Stimulated activated CD4-positive, alpha-beta T cell treated with anti-CD3 and anti-CD28 coated beads, TNF-alpha, amount 100 ng/mL, for 24 hours (primary cell): ENCODE measurements around the gene RNF10.
A peak's percentile ranks its signal among the peaks of the same experiment; 100 is the strongest.
"Not testable (repeated sequence)": the region's sequence is repeated elsewhere in the genome, so short reads cannot be mapped to it uniquely, and the experiment has no call there.

Experiments used
- DNase-seq, 3 experiments: peaks; one replicate each; pipeline ENCODE4 v3.0.0-alpha.2; 2020; ENCODE audit warnings: low read depth in 3 of 3

Gene RNF10

DNA sequence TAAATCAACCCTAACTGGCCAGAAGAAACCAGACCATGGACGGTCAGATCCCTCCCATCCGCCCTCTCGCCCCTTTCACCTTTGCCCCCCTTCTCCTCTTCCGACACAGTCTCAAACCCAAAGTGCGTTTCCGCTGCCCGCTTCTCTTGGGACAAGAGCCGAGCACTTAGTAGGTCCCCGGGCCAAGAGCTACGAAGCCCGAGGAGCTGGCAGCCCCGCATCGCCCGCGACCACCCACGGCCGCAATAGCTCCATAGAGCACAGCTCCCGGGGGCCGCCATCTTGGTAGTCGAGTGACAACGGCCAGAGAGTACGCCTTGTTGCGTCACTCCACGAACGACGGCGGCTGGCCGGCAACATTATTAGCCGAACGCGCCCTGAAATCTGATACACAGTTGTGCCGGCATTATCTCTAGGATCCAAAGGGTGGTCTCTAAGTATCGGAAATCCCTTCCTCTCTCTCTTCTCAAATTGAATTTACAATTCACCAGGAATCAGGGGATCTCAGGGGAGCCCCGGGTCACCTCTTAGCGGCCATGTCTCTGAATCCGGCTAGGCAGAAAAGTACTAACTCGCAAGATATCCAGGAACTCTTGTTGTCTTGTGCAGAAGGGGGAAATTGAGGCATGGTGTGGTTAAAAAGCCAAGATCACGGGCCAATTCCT is 5.2 kb upstream of the RNF10 start, which contains the start of gene COQ5:
Gene COQ5, minus strand, starts transcription at position 298 of the 665 bp plus-strand sequence. Its CDS starts 17 bp downstream, at position 281.
- peak; percentile 73 to 80 (median 75) for DNase-seq

DNA sequence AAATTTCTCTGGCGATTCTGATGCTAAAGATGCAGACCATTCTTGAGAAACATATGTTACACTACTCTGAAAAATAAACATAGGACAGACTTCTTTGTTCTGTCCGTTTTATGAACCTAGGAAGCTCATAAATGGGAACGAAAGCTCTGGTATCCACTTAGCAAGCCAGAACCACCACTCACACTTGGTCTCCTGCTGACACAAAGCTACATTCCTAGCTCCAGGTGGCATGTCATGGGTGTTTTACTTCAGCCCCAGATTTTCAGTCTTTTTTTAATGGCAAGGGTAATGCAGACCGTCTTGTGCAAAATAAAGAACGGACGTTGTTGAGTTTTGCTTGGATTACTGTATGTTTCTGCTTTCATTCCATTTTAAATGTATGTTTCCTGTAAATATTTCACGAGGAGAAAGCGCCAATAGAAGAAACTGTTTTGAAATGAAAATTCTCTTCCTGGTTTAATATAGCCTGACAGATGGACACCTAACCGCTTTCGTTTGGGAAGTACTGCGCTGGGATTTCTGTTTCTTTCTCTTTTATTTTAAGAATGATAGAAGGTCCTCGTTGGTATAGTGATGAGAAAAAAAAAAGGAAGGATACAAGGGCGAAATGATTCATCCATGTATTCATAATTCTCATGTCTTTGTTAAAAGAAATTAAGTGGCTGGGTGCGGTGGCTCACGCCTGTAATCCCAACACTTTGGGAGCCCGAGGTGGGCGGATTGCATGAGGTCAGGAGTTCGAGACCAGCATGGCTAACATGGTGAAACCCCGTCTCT is 4.3 kb upstream of the RNF10 start:
- no peak for DNase-seq

DNA sequence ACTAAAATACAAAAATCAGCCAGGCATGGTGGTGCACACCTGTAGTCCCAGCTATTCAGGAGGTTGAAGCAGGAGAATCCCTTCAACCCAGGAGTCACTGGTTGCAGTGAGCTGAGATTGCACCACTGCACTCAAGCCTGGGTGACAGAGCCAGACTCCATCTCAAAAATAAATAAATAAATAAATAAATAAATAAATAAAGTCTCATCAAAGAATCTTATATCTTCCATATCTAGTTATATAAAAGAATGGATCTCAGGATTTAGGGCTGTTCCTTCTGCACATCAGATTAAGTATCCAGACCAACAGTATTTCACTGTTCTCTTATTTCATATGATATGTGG is 3.8 kb upstream of the RNF10 start:
- DNase-seq: not testable (repeated sequence)

DNA sequence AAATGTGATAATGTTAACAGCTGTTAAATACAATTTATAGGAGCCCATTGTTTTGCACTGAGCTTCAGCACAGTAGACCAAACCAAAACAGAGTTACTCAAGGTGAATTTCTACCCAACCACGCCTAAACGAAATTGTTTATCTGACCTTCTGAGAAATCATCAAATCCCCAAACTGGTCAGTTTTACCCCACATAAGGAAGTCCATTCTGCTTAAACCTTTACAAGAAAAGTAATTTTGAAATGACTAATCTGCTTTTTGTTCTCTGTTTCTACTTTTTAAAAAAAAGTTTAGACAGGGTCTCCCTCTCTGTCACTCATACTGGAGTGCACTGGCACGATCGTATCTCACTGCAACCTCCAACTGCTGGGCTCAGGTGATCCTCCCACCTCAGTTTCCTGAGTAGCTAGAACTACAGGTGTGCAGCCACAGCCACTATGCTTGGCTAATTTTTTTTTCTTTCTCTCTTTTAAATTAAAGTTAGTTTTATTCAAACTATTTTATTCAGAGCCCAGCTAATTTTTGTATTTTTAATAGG is 1.4 kb upstream of the RNF10 start:
- DNase-seq: no peak

DNA sequence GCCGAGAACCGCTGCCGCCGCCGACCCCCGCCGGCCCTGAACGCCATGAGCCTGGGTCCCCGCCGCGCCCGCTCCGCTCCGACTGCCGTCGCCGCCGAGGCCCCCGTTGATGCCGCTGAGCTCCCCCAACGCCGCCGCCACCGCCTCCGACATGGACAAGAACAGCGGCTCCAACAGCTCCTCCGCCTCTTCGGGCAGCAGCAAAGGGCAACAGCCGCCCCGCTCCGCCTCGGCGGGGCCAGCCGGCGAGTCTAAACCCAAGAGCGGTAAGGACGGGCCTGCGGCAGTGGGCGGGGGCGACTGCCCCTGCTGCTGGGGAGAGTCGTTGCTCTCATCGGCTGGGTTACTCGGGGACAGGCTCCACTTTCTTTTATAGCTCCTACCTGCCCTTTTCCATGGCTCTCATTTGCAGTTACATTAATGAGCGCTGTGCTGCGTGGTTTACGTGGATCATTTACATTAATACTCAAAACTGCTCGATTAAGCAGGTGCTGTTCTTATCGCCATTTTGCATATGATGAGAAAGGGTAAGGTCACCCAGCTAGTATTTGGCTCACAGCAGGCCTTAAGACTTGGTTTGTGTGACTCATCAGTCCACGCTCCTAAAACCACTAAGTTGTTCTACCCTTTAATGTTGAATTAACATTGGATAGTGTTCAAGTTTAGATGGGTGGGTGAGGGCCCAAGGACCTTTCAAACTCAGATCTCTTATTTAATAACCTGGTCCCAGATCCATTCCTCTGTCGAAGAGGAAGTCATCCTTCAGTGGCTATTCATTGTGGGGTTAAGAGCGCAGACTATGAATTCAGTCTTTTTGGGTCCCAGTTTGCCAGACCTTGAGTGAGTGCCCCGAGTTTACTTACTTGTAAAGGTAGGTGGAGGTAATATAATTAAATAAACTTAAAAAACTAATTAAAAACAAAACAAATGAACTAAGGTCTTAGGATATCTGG is 823 bp downstream of the RNF10 start:
- DNase-seq: peak in 1 of 3 experiments; percentile 45

DNA sequence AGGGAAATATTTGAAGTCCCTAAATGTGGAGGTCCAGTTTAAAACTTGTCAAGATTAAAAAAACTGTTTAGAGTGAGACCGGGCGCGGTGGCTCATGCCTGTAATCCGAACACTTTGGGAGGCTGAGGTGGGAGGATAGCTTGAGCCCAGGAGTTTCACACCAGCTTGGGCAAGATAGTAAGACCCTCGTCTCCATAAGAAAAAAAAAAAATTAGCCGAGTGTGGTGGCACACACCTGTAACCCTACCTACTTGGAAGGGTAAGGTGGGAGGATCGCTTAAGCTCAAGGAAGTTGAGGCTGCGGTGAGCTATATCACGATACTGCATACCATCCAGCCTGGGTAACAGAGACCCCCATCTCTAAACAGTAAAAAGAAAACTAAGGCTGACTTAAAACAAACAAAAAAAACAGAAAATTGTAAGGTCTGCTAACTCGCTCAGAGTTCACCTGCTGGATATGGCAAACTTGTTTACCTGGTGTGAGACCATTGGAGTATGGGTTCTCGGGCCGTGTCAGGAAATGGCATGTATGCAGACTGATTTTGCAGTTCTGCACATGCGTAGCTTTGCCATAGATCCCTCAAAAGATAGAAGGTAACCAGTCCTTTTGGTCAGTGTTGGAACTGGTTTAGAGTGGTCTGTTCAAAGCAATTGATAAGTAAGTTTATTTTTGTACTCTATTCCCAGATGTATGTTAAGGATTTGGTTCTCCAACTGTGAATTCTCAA is 2.1 kb downstream of the RNF10 start:
- DNase-seq: no peak

DNA sequence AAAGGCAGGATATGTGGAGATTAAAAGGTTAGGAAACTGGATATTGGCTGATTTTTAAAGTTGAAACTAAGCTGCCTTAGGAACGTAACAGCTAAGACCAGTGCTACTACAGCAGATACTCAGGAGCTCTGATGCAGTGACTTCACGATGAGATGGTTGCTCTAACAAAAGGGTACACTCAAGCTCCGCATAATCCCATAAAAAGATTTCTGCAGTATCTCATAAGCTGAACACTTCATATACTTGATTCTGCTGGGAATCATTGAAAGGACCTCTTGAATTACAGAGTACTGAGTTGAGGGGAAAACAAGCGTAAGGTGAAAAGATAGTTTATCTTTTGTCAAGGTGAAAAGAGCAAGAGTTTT is 3.7 kb downstream of the RNF10 start:
- DNase-seq: no peak

DNA sequence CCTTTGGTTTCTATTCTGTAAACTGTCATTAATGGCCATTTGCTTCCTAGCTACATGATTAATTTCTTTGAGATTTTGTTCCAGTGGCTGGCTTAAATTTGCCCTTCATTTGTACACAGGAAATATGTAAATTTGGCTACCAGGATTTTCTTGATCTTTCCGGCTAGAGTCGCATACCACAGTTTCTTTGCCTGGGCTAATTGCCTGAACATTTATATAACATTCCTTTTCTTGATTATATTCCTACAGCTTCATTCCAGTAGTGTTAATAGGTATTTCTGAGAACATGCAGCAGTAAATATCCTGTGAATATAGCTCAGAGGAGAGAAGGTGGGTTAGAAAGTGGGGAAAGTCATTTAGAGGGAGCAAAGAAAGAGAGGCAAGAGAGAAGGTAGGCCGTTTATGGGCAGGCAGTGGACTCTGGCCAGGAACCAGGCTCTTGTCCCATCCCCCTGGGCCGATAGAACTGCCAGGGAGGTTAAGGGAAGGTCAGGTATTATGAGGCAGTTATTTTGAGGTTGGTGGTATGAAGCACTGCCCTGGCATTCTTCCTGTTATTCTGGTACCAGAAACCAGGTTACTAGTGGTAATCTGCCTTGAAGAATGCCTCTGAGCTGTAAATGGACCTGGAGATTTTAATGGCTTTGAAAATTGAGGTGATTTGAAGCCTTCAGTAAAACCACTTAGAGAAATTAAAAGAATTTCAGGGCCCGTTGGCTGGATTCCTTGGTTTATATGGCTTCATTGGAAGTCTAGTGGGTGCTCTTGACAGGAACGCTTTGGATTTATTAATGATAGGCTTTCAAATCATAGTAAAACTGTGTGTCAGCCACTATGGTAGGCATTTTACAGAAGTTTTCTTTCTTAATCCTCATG is 4.4 kb downstream of the RNF10 start:
- no peak for DNase-seq

DNA sequence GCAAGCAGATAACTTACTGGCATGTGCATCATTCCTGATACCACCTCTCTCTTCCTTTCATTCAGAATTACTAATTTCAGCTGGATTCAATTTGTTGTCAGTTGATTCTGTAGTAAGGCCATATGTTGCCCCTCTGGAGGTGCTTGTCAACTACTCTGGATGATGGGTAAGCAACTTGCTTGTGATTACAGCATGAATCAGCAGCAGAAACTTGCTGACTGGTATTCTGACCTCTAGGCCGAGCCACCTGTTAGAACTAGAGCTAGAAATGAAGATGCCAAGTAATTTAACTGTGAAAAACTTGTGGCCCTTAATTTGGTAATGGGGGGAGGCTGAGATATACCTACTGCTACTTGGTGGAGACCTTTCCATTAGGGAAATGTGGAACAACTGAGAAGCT is 5.1 kb downstream of the RNF10 start:
- no peak for DNase-seq

DNA sequence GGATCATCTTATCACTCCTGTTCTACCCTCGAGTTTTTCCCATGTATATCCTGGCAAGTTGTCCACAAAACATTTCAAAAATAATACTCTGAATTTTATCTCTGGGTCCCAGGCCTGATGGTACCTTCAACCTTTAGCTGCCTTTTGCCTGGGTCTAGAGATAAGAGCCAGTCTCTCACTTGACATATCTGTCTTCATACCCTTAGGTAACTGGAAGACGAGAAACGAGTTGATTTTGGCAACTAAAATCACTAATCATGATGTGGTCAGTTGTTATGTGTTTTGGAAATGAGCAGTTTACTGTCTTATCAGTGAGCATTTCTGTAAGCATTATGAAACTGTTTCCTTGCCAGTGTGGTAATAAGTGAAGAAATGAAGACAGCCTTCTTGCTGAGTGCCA is 6.3 kb downstream of the RNF10 start:
- no peak for DNase-seq

DNA sequence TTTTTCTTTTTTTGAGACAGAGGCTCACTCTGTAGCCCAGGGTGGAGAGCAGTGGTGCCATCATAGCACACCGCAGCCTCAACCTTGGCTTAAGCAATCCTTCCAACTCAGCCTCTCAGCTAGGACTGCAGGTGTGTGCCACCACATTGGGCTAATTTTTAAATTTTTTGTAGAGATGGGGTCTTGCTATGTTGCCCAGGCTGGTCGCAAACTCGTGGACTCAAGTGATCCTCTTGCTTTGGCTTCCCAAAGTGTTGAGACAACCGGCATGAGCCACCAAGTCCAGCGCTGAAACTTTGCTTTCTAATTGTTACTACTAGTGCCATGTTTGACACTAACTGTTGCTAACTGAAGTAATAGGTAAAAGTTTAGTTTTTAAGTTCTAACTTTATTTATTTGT is 8.0 kb downstream of the RNF10 start:
- no peak for DNase-seq

DNA sequence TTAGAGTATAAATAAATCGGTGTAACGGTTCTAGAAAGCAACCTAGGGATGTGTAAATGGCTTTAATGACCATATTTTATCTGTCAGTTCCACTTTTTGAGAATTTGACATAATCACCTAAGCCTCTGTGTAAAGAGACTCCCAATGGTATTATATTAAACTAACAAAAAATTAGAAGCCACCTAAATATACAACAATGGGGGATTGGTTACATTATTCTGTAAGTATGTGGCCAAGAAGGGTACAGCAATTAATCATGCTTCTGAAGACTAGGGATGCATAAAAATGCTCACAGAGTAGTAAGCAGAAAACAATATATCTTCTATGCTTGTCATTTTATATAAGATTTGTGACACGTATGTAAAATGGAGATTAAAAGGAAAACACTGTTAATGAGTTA is 10.5 kb downstream of the RNF10 start:
- no peak for DNase-seq

DNA sequence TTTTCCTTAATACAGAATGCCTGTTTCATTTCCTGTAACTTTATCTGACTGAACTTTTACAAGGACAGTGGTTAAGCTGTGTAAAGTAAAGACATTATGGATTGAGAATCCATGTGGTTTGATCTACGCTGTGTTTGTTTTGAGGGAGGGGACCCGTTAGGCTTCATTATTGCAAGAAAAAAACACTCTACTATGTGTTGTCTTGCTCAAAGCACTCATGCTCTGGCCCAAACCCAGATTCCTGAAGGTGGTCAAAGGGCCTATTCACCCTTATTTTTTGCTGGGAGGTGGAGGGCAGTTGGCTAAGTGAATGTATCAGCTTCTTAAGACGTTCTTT is 11.9 kb downstream of the RNF10 start:
- no peak for DNase-seq

DNA sequence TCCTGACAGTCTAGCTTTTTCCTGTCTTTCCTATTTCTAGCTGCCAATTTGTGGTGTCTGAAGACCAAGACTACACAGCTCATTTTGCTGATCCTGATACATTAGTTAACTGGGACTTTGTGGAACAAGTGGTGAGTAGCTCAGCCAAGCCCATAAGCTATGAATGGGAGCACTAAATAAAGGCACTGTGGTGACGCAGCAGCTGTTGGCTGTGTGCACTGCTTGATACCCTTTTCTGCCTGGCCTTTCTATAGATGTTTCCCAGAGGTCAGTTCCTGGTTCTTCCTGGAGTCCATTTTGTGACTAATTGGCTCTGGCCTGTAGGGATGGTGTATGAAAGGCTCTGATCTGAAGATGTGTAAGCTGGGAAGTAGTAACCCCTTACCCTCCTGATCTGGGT is 20.5 kb downstream of the RNF10 start:
- no peak for DNase-seq

DNA sequence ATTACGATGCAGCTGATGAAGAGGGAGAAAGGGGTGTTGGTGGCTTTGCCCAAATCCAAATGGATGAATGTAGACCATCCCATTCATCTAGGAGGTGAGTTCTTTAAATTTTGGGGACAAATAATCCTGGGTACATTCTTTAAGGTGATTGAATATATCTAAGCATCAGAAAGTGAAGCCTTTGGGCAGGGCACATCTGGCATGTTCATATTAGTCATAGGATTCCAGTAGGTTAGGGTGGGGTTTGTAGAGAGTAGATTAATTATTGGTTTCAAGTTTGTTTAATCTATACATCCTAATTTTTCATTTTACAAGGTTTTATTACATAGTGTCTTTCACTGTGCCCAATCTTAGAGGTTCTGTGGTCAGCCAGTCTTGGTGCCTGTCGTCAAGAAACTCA is 23.4 kb downstream of the RNF10 start:
- DNase-seq: no peak

DNA sequence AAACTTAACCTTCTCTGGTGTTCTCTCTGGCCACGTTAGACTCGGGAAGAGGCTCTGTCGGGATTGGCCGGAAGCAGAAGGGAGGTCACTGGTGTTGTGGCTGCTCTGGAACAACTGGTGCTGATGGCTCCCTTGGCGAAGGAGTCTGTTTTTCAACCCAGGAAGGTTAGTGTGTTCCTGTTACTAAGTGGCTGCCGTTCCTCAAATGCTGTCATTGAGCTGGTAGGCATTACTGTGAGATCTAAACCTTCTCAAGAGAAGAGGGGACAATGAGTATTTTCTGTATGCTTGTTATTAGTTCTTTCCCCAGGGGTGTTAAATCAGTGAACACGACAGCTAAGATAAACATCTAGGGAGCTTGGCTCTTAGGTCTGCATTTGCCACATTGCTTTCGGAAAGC is 28.8 kb downstream of the RNF10 start:
- no peak for DNase-seq

DNA sequence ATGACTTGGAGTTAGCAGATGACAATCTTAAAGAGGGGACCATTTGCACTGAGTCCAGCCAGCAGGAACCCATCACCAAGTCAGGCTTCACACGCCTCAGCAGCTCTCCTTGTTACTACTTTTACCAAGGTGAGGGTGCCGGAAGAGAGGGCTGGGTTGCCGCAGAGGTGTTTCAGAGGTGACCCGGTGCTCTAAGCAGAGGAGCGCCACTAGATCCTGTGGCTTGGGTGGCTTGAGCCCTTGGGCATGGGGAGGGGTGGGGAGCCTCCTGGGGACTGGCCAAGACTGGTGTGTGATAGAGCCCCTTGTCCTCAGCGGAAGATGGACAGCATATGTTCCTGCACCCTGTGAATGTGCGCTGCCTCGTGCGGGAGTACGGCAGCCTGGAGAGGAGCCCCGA is 29.3 kb downstream of the RNF10 start:
- DNase-seq: no peak

DNA sequence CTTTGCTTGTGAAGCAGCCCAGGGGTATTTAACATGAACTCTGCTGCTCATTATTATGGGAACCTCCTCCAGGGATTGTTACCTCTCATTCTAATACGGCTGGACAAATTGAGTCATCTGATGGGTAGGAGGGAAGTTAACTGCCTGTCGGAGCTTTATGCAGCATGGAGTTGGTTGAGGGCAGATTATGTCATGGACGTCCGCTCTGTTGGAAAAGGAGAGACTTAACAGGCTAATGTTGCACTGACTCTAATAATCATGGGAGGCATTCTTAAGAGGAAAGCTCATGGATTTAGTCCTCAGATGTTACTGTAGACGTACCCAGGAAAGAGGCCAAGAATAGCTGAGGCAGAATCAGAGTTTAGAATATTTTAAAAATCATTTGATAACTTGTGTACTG is 37.1 kb downstream of the RNF10 start:
- DNase-seq: no peak

DNA sequence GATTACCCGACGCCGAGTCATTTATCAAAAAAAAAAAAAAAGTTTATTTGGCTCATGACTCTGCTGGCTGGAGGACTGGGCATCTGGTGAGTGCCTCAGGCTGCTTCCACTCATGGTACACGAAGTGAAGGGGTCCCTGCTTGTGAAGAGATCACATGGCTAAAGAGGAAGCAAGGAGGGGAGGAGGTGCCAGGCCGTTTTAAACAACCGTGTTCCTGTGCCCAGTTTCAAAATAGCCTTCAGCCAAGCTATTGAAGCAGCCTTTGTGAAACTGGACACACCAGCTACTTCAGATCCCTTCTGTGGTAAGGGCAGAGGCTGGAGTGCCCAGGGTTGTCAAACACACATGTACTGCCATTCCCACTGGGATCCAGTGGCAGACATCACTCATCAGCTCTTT is 39.4 kb downstream of the RNF10 start:
- no peak for DNase-seq

DNA sequence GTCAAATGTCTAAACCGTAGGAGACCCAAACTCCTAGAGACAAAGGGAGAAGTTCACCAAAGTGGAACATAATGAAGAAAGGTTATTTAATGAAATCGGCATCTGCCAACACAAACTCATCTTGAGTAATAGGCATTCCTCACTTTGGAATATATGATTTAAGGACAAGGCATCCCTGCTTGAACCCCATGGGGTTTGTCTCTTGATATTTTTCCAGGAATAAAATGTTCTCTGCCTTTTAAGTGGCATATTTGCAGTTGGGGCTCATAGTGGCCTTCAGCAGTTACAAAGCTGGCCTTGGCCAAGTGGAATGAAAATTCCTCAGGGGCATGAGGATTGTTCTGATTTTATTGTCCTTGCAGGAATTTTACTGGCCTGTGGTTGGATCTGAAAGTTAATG is 40.0 kb downstream of the RNF10 start:
- no peak for DNase-seq

DNA sequence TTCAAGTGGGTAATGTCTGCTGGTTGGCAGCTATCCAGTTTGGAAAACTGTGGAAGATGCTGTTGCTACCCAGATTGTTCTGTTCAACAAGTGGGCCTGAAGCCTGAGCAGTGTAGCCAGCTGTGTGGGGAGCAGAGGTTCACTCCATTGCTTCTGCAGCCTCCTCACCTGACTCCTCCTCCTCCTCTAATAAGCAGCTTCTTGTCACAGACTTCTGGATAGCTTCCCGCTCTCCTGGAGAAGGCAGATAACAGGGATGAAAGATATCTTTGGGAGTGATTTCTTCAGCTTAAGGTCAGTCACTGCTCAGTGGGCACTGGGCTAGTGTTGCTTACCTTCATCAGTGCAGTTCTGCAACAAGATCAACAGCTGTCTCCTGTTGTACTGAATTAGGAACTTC is 45.0 kb downstream of the RNF10 start:
- no peak for DNase-seq
